NCI-H1694 treated with DMSO at 0.1 percent for 48 hours (cell line): ENCODE results near the gene SUN5.
"Not testable (repeated sequence)": the region's sequence is repeated elsewhere in the genome, so short reads cannot be mapped to it uniquely, and the experiment has no call there.

Experiments used
- DNase-seq: peaks from one replicate; lab custom pipeline; 2025; lab: John Stamatoyannopoulos, UW

The SUN5 gene

DNA sequence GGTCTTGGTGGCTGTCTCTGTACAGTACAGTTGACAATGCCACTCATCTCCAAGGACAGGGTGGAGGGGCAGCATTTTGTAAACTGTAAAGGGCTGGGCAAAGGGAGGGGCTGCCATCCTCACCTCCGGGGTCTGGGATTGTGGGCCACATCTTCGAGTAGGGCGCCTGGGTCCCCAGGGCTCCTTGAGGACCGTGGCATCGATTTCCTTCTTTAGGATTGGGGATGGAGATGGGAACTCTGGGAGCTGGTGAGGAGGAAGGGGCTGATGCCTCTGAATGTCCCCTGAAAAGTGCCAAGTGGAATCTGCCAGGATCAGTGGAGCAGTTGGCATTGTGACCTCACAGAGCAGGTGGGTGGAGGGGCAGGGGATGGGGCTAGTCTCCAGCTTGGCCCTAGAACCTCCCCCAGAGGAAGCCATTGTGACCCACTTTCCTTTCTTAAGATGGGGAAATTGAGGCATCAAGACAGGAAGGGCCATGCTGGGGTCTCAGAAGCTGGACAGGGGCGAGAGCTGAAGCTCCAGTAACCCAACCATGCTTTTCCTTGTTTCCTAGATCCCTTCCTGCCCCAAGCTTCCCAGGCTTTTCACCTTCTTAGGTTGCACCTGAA is at the start of gene SUN5:
TSS of gene SUN5 (minus strand) at position 293 of the 611 bp plus-strand sequence. CDS start at position 200, 93 bp downstream.
- no peak for DNase-seq

DNA sequence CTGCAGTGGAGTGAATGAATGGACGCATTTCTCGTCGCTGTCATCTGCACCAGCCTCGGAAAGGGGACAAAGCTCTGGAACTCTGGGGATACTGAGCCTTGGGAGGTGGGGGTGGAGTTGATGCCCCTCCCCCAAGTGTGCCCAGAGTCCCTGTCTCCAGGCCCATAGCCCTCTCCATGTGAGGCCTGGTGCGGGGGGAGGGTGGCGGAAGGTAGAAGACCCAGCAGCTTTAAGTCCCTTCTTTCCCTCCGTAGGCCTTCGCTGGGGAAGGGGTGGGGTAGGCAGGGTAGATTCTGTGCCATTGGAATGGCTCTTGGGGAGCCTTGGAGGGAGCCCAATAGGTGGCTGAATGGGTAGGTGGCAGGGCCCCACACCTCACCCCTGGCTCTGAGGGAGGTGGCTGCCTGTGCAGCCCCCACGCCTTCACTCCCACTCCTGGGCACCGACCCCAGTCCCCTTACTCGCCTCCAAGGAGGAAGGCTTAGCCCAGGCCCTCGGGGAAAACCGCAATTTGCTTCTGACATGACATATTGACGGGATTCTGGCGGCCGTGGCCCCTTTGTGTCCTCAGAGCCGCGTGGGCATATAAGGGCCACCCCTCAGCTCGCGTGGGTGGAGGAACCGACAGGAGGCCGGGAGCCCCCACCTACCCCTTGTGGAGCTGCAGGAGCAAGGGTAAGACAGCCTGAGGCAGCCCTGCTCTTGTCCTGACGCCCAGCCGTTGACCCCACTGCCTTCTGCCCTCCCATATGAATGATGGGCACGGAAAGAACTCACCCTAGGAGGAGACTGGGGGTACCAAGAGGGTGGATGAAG is 49.3 kb upstream of the SUN5 start, which contains the start of gene BPIFB3:
TSS of gene BPIFB3 (plus strand) at position 613 of the 816 bp plus-strand sequence. CDS start 1,533 bp downstream, outside the sequence.
- no peak for DNase-seq

- no peak for DNase-seq
These were observed 47.1 kb upstream of the SUN5 start for GRCh38 chr20:33051333-33051732.

DNA sequence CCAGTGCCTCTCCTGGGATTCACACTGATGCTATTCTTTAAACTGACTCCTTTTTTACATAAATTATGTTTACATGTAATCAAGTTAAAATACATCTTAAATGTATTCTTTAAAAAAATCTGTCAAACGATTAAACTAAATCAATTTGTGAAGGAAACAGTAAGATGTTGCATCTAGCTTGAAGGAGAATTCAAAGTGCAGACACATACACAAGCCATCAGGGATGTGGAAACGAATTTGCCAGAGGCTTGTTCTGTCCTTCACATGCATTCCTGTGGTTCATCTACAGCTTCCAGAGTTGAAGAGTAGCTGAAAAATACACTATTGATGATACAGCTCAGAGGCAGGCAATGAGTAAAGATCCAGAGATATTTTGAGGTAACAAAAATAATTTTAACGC is 42.2 kb upstream of the SUN5 start:
- no peak for DNase-seq

DNA sequence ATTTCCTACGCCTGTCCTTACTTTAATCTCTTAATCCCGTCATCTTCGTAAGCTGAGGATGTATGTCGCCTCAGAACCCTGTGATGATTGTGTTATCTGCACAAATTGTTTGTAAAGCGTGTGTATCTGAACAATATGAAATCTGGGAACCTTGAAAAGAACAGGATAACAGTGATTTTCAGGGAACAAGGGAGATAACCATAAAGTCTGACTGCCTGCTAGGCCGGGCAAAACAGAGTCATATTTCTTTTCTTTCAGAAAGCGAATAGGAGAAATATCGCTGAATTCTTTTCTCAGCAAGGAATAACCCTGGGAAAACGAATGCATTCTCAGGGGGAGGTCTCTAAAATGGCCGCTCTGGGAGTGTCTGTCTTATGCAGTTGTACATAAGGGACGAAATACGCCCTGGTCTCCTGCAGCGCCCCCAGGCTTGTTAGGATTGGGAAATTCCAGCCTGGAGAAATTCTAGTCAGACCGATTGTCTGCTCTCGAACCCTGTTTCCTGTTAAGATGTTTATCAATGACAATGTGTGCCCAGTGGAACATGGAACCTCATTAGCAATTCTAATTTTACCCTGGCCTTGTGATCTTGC is 41.0 kb upstream of the SUN5 start:
- not testable (repeated sequence) for DNase-seq

GRCh38 chr20:33043731-33044181 is 39.5 kb upstream of the SUN5 start:
- DNase-seq, result no peak

DNA sequence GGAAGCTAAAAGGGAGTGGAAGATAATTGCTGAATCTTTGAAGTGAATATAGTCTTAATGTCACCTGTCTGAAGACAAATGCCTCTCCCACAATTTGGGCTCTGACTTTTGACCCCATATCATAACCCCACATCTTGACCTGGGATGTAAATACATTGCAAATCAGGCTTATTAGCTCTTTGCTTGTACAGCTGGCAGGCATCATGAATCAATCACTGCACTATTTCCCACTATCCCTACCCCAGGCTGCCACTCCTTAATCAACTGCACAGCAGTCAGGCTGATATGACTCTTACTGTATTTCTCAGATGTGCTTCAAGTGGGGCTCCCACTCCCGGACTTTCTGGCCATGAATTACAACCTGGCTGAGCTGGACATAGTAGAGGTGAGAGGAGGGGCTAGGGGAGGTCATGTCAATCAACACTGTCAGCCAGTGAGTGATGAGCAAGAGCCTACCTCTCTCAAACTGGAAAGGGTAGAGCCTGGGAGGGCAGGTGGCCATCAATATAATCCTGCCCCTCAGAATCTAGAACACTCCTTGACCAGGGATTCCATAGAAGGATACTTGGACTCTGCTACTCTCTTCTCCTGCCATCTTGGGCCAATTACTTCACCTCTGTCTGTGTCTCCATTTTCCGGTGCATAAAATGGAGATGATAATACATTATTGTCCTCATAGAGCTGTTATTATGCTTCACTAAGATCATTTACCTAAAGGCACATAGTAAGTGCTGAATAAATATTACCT is 38.9 kb upstream of the SUN5 start:
- DNase-seq, result no peak

DNA sequence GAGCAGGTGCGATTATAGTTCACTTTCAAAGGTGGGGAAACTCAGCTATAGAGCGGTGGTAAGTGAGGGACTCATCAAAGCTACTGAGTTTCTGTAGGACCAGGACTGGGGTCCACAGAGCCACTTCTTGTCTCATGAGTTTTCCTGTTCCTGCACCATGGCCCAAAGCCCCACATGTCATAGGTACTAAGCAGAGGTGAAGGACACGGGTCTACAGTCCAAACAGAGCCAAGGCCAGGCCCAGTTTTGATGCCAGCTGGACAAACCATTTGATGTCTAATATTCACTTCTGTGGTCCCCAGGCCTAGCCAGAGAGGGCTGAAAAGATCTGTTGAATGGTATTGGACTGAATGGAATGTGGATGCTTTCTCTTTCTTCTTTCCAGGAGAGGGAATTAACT is 38.2 kb upstream of the SUN5 start:
- DNase-seq, result no peak

- DNase-seq, result no peak
These were observed 34.0 kb upstream of the SUN5 start for GRCh38 chr20:33038243-33038642.

- DNase-seq, result no peak
These were observed 33.2 kb upstream of the SUN5 start for GRCh38 chr20:33037456-33037855.

- no peak for DNase-seq
These were observed 30.8 kb upstream of the SUN5 start for GRCh38 chr20:33034901-33035492.

GRCh38 chr20:33034115-33034514 is 29.9 kb upstream of the SUN5 start:
- DNase-seq, result no peak

DNA sequence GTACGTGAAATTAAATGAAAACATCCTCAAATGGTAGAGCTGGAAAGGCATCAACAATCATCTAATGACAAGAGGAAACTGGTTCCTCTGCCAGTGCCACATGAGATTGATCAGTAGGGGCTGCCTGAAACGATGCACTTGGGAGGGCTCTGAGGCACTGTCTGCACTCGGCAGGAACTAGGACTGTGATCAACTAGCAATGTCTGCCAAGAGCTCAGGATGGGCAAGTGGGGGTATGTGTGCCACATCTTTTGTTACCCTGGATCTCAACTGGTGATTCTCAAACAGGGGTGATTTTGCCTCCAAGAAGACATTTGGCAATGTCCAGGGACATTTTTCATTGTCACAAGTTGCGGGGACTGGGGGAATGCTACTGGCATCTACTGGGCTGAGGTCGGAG is 29.1 kb upstream of the SUN5 start:
- DNase-seq, result no peak

GRCh38 chr20:33032555-33032954 is 28.3 kb upstream of the SUN5 start:
- DNase-seq, result no peak

GRCh38 chr20:33031531-33031930 is 27.3 kb upstream of the SUN5 start, which contains the start of gene BPIFB6:
Gene BPIFB6 (plus strand): TSS chr20:33031648. CDS start chr20:33031648, 0 bp downstream.
- no peak for DNase-seq

- no peak for DNase-seq
These were observed 26.3 kb upstream of the SUN5 start for GRCh38 chr20:33030569-33030968.

DNA sequence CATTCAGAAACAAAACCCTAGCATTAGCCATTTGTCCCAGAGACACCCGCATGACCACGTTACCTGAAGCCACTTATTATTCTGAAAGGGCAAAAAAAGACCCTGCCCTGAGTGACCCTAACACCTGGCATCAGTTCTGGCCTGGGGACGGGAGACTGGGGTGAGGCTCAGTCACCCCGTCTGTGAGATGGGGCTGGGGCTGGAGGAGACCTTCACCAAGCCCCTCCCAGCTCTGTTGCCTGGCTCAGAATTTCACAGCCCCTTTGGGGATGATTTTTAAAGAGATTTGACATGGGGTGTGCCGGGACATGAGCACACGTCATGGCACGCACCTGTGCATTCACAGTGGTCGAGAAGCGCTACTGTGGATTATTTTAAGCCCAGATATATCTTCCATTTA is 25.8 kb upstream of the SUN5 start:
- no peak for DNase-seq

GRCh38 chr20:33028875-33029274 is 24.6 kb upstream of the SUN5 start:
- no peak for DNase-seq

DNA sequence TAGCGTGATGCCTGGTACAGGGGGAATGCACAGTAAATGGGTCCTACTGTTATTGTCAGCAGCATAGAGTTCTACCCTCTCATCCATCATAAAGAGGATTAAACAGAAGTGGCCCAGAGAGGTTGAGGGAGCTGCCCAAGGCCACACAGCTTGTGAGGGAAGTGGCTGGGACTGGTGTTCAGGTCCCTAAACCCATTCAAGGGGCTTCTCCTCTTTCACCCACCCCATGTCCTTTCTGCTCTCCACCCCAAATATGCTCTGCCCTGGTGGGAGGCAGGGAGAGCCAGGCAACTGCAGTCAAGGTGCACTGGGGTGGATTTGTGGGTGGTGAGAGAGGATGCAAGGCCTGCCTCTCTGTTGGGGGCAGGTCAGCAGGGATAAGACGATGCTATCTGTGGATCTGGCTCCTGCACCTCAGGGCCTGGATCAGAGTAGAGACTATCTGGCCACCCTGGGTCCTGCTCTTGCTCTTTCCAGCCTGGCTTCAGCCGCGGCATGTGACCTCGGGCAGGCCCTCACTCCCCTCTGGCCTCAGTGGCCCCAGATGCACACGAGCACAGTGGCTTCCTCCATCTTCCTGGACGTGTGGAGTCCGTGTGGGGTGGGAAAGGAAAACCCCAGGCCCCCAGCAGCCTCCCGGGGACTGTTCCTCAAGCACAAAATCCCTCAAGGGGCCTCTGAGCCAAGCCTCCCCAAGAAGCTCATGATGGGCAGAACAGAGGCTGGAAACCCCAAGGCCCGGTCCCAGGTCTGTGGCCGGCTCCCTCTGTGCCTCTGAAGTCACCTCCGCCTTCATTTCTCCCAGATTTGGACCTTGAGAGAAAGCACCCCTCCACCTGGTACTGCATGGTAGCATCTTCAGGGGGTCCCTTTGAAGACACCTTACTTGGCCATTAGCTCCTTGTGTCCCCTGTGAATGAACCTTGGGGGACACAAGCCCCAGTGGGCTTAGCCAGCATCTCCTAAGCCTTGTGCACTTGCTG is 23.8 kb upstream of the SUN5 start:
- no peak for DNase-seq
